ENCODE data around the gene NBEAL2. TPM values are rescaled to one million over a fixed set of nuclear protein-coding genes. Genes with fewer than 3 reads are reported as not detected.
"Not testable (repeated sequence)": the region's sequence is repeated elsewhere in the genome, so short reads cannot be mapped to it uniquely, and the experiment has no call there.

Gene NBEAL2
- total RNA-seq, 2 donors from 2014 or later: 26.0 to 33.1 TPM

DNA sequence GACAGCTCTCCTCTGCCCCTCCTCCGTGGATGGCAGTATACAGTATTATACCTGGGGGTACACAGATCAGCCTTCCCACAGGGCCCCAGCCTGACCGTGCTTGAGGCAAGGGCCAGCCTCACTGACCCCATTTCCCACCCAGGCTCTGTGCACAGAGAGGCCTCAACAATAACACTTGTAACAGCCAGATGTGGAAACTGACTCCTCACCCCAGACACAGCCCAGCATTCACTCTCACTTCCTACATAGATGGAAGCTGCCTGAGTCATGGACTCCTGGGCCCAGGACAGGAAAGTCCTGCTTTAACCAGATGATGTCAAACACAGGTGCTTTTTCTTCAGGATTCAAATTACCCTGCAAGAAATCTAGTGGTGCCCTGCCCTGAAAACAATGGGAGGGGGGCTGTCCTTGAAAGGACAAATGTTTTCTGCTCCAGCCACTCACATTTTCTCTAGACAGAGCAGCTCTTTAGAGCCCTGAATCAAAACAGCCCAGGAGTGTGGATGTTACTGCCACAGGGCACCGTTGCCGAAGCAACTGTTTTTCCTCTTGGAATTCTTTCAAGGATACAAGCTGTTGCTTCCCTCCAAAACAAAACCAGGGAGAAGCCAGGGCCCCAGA is 19.3 kb upstream of the NBEAL2 start:
- DNase-seq (ENCODE audit: low spot score): peak; percentile 63
- intact Hi-C loops (cut with DNase I): no loop called here

DNA sequence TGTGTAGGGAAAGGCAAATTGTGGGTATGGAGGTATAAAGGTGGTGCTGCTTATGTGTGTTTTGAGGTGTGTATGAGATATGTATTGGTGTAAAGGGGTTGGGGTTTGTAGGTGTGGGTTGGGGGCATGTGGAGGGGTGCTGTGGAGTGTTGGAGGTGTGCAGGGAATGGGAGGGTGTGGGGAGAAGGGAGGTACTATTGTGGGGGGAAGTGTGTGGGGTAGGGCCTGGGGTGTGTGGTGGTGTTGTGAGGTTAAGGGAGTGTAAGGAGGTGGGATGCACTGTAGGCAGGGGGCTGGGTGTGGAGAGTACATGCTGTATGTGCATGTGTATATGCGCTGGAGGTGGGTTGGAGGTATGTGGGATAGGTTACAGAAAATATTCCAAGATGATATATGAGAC is 18.6 kb upstream of the NBEAL2 start:
- intact Hi-C loops (cut with DNase I): no loop called here
- peak; percentile 3 for DNase-seq (ENCODE audit: low spot score)

DNA sequence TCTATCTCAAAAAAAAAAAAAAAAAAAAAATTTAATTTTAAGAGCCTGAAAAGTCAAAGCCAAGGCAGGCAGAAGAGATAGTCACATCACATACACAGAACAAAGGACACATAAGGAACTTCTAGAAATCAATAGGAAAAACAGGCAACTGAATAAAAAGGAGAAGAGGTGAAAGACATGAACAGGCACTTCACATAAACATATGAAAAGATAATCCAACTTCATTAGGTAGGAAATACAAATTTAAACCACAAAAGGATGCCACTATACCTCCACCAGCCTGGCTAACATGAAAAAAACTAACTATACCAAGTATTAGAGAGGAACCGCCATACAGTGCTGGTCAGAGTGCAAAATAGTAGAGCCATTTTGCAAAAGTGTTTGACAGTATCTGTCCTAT is 17.0 kb upstream of the NBEAL2 start:
- DNase-seq (ENCODE audit: low spot score): no peak
- intact Hi-C loops (cut with DNase I): no loop called here

- DNase-seq (ENCODE audit: low spot score): no peak
- intact Hi-C loops (cut with DNase I): no loop called here
Measured at GRCh38 chr3:46962990-46963389, 16.5 kb upstream of the NBEAL2 start.

DNA sequence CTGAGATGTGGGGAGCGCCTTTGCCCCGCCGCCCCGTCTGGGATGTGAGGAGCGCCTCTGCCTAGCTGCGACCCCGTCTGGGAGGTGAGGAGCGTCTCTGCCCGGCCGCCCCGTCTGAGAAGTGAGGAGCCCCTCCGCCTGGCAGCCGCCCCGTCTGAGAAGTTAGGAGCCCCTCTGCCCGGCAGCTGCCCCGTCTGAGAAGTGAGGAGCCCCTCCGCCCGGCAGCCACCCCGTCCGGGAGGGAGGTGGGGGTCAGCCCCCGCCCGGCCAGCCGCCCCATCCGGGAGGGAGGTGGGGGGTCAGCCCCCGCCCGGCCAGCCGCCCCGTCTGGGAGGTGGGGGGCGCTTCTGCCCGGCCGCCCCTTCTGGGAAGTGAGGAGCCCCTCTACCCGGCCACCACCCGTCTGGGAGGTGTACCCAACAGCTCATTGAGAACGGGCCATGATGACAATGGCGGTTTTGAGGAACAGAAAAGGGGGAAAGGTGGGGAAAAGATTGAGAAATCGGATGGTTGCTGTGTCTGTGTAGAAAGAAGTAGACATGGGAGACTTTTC is 15.4 kb upstream of the NBEAL2 start:
- peak; percentile 14 for DNase-seq (ENCODE audit: low spot score)
- intact Hi-C loops (cut with DNase I): not testable (repeated sequence)

DNA sequence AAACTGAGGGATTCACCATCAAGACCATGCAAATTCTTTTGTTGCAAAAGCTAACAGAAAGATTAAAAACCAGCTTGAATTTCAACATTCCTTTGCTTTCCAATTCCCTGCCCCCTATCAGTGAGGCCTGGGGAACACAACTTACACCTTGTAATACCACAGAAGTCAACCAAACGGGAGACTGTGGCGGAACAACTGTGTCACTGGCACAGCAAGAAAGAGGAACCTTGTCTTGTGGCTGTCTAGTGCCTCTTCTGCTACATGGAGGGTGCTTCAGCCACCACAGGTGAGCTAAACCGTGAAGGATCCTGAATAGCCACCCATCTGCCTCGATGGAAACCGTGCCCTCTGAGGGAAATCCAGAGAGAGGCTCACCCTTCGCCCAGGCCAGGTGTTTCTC is 14.3 kb upstream of the NBEAL2 start:
- peak; percentile 66 for DNase-seq (ENCODE audit: low spot score)
- intact Hi-C loops (cut with DNase I): no loop called here

DNA sequence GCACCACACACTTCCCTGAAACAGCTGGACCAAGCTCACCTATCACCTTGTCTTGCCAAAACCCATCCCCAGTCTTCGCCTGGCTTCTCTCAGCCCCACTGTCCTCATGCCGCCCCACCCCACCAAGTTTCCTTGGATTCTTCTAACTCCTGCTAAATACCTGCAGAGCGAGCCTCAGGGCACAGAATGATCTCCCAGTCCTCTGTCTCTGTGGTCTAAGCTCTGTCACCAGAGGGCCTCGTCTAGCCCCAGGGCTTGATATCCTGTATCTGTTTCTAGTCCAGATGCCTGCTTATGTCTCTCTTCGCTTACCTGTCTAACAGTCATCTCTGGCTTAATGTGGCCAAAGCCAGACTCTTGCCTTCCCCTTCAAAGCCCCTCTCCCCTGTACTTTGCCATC is 12.7 kb upstream of the NBEAL2 start:
- intact Hi-C loops (cut with DNase I): no loop called here
- peak; percentile 49 for DNase-seq (ENCODE audit: low spot score)

GRCh38 chr3:46968783-46969428 is 10.6 kb upstream of the NBEAL2 start:
- intact Hi-C loops (cut with DNase I): no loop called here
- DNase-seq (ENCODE audit: low spot score): peak; percentile 42

GRCh38 chr3:46970391-46971091 is 8.9 kb upstream of the NBEAL2 start:
- intact Hi-C loops (cut with DNase I): no loop called here

GRCh38 chr3:46971151-46971550 is 8.3 kb upstream of the NBEAL2 start:
- intact Hi-C loops (cut with DNase I): no loop called here
- peak; percentile 28 for DNase-seq (ENCODE audit: low spot score)

More at GRCh38 chr3:46970391-46971091, 8.9 kb upstream of the NBEAL2 start:
- DNase-seq (ENCODE audit: low spot score): peak; percentile 42

GRCh38 chr3:46971742-46972141 is 7.7 kb upstream of the NBEAL2 start:
- intact Hi-C loops (cut with DNase I): no loop called here
- peak; percentile 9 for DNase-seq (ENCODE audit: low spot score)

DNA sequence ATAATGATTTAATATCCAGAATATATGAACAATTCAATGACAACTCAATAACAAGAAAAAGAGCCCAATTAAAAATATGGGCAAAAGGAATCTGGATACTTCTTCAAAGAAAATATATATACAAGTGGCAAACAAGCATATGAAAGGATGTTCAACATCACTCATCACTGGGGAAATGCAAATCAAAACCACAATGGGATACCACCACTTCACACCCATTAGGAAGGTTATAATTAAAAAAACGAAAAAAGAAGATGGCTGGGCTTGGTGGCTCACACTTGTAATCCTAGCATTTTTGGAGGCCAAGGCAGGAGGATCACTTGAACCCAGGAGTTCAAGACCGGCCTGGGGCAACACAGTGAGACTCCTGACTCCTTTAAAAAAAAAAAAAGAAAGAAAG is 7.1 kb upstream of the NBEAL2 start:
- DNase-seq (ENCODE audit: low spot score): peak; percentile 8
- intact Hi-C loops (cut with DNase I): no loop called here

DNA sequence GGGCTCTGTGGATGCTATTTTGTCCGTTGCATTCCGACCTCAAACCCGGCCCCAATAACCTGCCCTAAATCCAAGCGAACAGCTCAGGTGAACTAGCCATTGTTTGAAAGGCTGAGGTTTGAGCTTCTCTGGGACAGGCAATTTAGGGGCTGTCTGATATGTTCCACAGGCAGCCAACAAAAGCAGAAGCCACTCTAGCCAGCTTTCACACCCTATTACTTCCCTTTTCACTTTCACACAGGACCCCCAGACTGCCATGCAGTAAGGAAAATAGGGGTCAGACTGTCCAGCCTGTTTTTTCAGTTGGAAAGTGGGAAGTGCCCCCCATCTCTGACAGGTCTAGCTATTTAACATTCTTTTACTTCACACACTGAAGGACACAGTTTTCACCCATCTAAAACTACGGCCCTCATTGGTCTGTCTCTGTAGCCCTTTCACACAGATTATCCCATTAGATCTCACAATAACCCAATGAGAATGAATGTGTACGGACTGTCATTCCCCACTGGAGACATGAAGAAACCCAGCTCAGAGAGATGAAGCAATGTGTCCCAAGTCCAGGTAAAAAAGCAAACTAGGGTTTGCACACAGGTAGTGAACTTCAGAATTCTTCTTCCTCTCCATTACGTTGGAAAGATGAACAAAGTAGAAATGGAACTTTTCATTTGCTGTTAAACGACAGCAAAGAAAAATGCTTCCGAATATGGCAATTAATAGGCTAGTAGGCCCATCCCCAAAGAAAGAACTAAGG is 4.9 kb upstream of the NBEAL2 start:
- peak; percentile 16 for DNase-seq (ENCODE audit: low spot score)
- intact Hi-C loops (cut with DNase I): loop anchor here in 1 of 2 donors (5.0 kb wide), 1 partner anchor 1132 kb away; the partner anchor contains the start of gene LZTFL1

GRCh38 chr3:46976326-46977190 is 2.9 kb upstream of the NBEAL2 start, which contains the start of gene CCDC12:
Gene CCDC12, minus strand, starts transcription at chr3:46976745. Its CDS starts 13 bp downstream, at chr3:46976732.
- intact Hi-C loops (cut with DNase I): loop anchor here in 1 of 2 donors (5.0 kb wide), 1 partner anchor 1134 kb away; the partner anchor contains the start of gene LZTFL1
- peak; percentile 97 for DNase-seq (ENCODE audit: low spot score)

DNA sequence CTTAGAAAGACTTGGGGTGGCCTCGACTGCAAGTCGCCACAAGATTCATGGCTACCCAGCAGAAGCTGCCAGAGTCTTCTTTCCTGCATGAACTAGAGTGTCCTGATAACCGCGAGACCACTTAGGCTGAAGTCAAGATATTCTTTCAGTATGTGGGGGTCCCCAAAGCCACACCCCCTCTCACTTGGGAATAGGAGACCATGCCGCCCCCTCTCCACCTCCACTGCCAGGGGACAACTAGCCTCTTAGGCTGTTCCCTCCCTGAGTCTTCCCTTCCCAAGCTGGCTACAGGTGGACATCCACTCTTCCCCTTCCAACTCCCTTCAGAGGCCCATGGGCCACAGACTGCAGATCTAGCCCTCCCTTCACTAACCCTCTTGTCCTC is 1.7 kb upstream of the NBEAL2 start:
- intact Hi-C loops (cut with DNase I): loop anchor here in 1 of 2 donors (1.0 to 5.0 kb wide), 2 partner anchors 46 to 1136 kb away; partner anchors contain the start of gene LZTFL1
- peak; percentile 74 for DNase-seq (ENCODE audit: low spot score)

DNA sequence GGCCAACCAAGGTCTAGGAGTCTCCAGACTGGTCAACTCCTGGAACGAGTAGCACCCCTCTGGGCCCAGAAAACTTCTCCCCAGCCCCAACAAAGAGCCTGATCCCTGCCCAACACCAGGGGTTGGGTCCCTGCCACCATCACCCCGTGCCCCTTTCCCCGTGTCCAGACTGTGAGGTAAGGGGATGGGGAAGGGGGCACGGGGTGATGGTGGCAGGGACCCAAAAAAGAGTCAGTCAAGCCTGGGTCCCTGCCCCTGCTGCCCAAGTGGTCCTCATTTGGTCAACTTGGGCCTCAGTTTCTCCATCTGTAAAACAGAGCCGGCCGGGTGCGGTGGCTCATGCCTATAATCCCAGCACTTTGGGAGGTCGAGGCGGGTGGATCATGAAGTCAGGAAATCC is 1.1 kb upstream of the NBEAL2 start:
- DNase-seq (ENCODE audit: low spot score): peak; percentile 52
- intact Hi-C loops (cut with DNase I): loop anchor here in 1 of 2 donors (1.0 to 5.0 kb wide), 2 partner anchors 46 to 1136 kb away; partner anchors contain the start of gene LZTFL1

GRCh38 chr3:46979958-46980497 is 562 bp downstream of the NBEAL2 start:
- intact Hi-C loops (cut with DNase I): loop anchor here in 1 of 2 donors (5.0 kb wide), 1 partner anchor 1138 kb away; the partner anchor contains the start of gene LZTFL1

More at GRCh38 chr3:46979958-46980497, 562 bp downstream of the NBEAL2 start:
- peak; percentile 86 for DNase-seq (ENCODE audit: low spot score)
